H1 (cell line): ENCODE data around the gene DKC1. TPM values are rescaled to one million over a fixed set of nuclear protein-coding genes. Genes with fewer than 3 reads are reported as not detected.

Experiments used
- E2F6 ChIP-seq: IDR thresholded peaks from 2 replicates; pipeline ENCODE4 v1.6.1; 2012; ENCODE audit warnings: inconsistent platforms
- NANOG ChIP-seq: IDR thresholded peaks from 2 replicates; pipeline ENCODE4 v1.6.1; 2011; ENCODE audit warnings: low read length, low read depth, mild to moderate bottlenecking, inconsistent platforms; ENCODE audit not compliant: insufficient read depth, poor library complexity, severe bottlenecking
- polyA plus RNA-seq, 7 experiments: library from polyadenylated mRNA; depleted of rRNA in 3 of 7; stranded (reverse) in 5 of 7; unstranded in 2 of 7; fragments of >200 nt in 5 of 7; fragments of 200-250 nt in 2 of 7; gene quantifications; 1 replicate in 5 of 7; 2 replicates in 1 of 7; 4 replicates in 1 of 7; pipeline versions ENCODE4 v1.2.1 to v1.2.3, GENCODE V29; 2011 to 2013; ENCODE audit warnings: missing spikeins in 2 of 7, mixed read lengths in 2 of 7
- total RNA-seq: library from RNA; stranded (reverse); fragmentation: NEBNext Ultra II Directional; extraction: Animal tissue kit (Norgen Biotek cat#: 25700); gene quantifications from 2 replicates; pipeline ENCODE4 v1.2.1, GENCODE V29; 2021

DKC1 gene
- total and polyA plus RNA-seq, 2 of the 8 experiments (the other 6 are each of a cell fraction or from before 2014, with no cell fraction given), result 65.6 to 143 TPM

GRCh38 chrX:154821523-154821922 is 58.9 kb downstream of the DKC1 start (continued):
- TF ChIP-seq NANOG, result no peak
- TF ChIP-seq E2F6, result no peak
- TF ChIP-seq, all 59 proteins: peak for 0
